Endothelial cell of umbilical vein (primary cell): ENCODE measurements around the gene PRRX1. TPM values are rescaled to one million over a fixed set of nuclear protein-coding genes. Genes with fewer than 3 reads are reported as not detected.

ENCODE experiments used
- BruUV-seq: library from RNA; stranded (reverse); fragments of 400-500 nt; replicated peaks from 2 replicates; lab custom pipeline; 2021; lab: Mats Ljungman, UMichigan
- CTCF ChIA-PET: fragments of 300-600, 350-600 bp; sonication (Branson Sonifier 250); formaldehyde crosslinking; loops from one replicate; lab custom pipeline; 2021; ENCODE audit warnings: antibody characterized with exemption, inconsistent platforms; lab: Charles Lee
- POLR2A ChIA-PET: fragments of 300-600, 350-600 bp; sonication (Branson Sonifier 250); formaldehyde crosslinking; loops from one replicate; lab custom pipeline; 2021; ENCODE audit warnings: antibody characterized with exemption, inconsistent platforms; lab: Charles Lee
- DNase-seq: peaks from one replicate; pipeline ENCODE4 v3.0.0-alpha.2; 2011; ENCODE audit warnings: low read depth, low spot score
- FAIRE-seq: peaks from 2 replicates; lab custom pipeline; 2011; peaks lifted over from hg19 to GRCh38; lab: Jason Lieb, UNC
- H2AFZ ChIP-seq: 2 replicates; pipeline ENCODE4 v1.6.0; 2012; ENCODE audit warnings: low read depth, low read length, control low read depth, inconsistent platforms
- H3K27ac ChIP-seq: 2 replicates; pipeline ENCODE4 v1.5.1; 2011; ENCODE audit warnings: low read depth, mild to moderate bottlenecking, control low read depth, low read length, moderate library complexity; ENCODE audit not compliant: insufficient read depth
- H3K27me3 ChIP-seq, 2 experiments: 2 replicates each; pipeline versions ENCODE4 v1.6.0 to v1.6.1; 2011; ENCODE audit warnings: low read length in 2 of 2, mixed read lengths in 1 of 2; ENCODE audit not compliant: control insufficient read depth in 2 of 2, insufficient read depth in 2 of 2
- H3K36me3 ChIP-seq, 2 experiments: 2 replicates in 1 of 2; 3 replicates in 1 of 2; pipeline ENCODE4 v1.5.1; 2011; ENCODE audit warnings: low read length in 2 of 2, mild to moderate bottlenecking in 1 of 2, moderate library complexity in 1 of 2; ENCODE audit not compliant: control insufficient read depth in 2 of 2, insufficient read depth in 2 of 2; ENCODE audit errors: extremely low read depth in 1 of 2
- H3K4me1 ChIP-seq: 3 replicates; pipeline ENCODE4 v1.5.1; 2011; ENCODE audit warnings: mild to moderate bottlenecking, low read length; ENCODE audit not compliant: control insufficient read depth, insufficient read depth; ENCODE audit errors: extremely low read depth
- H3K4me2 ChIP-seq: 2 replicates; pipeline ENCODE4 v1.6.1; 2011; ENCODE audit warnings: low read length, control low read depth, mixed read lengths; ENCODE audit not compliant: insufficient read depth
- H3K4me3 ChIP-seq, 3 experiments: fragments of 200-600 bp in 1 of 3; sonication (generic), shearing (Covaris generic) in 1 of 3; replicated peaks in 1 of 3; 2 replicates each; pipeline ENCODE4 v1.5.1; 2011 to 2016; ENCODE audit warnings: control low read depth in 3 of 3, low read length in 3 of 3, mild to moderate bottlenecking in 2 of 3, inconsistent platforms in 1 of 3, low read depth in 1 of 3, moderate library complexity in 1 of 3; ENCODE audit not compliant: insufficient read depth in 1 of 3
- H3K79me2 ChIP-seq: 2 replicates; pipeline ENCODE4 v1.6.0; 2012; ENCODE audit warnings: low read length, inconsistent platforms; ENCODE audit not compliant: control insufficient read depth, insufficient read depth
- H3K9ac ChIP-seq: replicated peaks from 2 replicates; pipeline ENCODE3; 2011; ENCODE audit warnings: low read length, control low read depth; ENCODE audit not compliant: insufficient read depth; ENCODE audit errors: extremely low read depth
- H3K9me1 ChIP-seq: replicated peaks from 3 replicates; pipeline ENCODE4 v1.6.0; 2011; ENCODE audit warnings: mild to moderate bottlenecking, low read length; ENCODE audit not compliant: control insufficient read depth, insufficient read depth; ENCODE audit errors: extremely low read depth
- H3K9me3 ChIP-seq: replicated peaks from 2 replicates; pipeline ENCODE4 v1.5.1; 2012; ENCODE audit warnings: low read length, inconsistent platforms; ENCODE audit not compliant: control insufficient read depth, insufficient read depth
- H4K20me1 ChIP-seq: replicated peaks from 2 replicates; pipeline ENCODE3; 2011; ENCODE audit warnings: mild to moderate bottlenecking, low read length; ENCODE audit not compliant: control insufficient read depth, insufficient read depth; ENCODE audit errors: extremely low read depth
- EZH2 ChIP-seq: IDR thresholded peaks from 2 replicates; pipeline ENCODE4 v1.6.1; 2012; ENCODE audit warnings: borderline replicate concordance, low read depth, mild to moderate bottlenecking, moderate library complexity, low read length, inconsistent platforms; ENCODE audit not compliant: severe bottlenecking
- FOS ChIP-seq: IDR thresholded peaks from 2 replicates; pipeline ENCODE4 v1.6.1; 2011; ENCODE audit warnings: mild to moderate bottlenecking, low read length, moderate library complexity, borderline replicate concordance; ENCODE audit not compliant: insufficient read depth
- GATA2 ChIP-seq: IDR thresholded peaks from 2 replicates; pipeline ENCODE4 v1.7.0; 2011; ENCODE audit warnings: low read depth, mild to moderate bottlenecking, moderate library complexity, mixed read lengths, low read length; ENCODE audit not compliant: insufficient read length, insufficient read depth
- JUN ChIP-seq: IDR thresholded peaks from 2 replicates; pipeline ENCODE4 v1.6.1; 2011; ENCODE audit warnings: borderline replicate concordance, low read depth; ENCODE audit not compliant: insufficient read length, insufficient read depth
- MAX ChIP-seq: IDR thresholded peaks from 2 replicates; pipeline ENCODE4 v1.6.1; 2011; ENCODE audit not compliant: insufficient read depth, insufficient read length
- MYC ChIP-seq: IDR thresholded peaks from one replicate; pipeline ENCODE4 v1.6.1; 2011; ENCODE audit warnings: mild to moderate bottlenecking, low read depth, low read length
- POLR2A ChIP-seq: IDR thresholded peaks from 2 replicates; pipeline ENCODE4 v1.6.1; 2012; ENCODE audit warnings: low read depth, mild to moderate bottlenecking, control low read depth, low read length
- POLR2AphosphoS5 ChIP-seq: IDR thresholded peaks from 2 replicates; pipeline ENCODE4 v1.6.1; 2012; ENCODE audit warnings: low read depth, mild to moderate bottlenecking, control low read depth, low read length, moderate library complexity; ENCODE audit not compliant: insufficient read depth
- dilution Hi-C: fragments of 300-500 bp; cut with MboI; formaldehyde crosslinking; loops from one replicate; pipeline ENCODE4 v1.15.0; 2019; ENCODE audit warnings: low sequenced_read_pairs; ENCODE audit not compliant: extremely low pct_ligation_motif_present
- intact Hi-C: fragments of 100-400 bp; cut with micrococcal nuclease; formaldehyde crosslinking; loops from one replicate; pipeline ENCODE4 v1.10.0; 2022
- polyA plus RNA-seq, 4 experiments: library from polyadenylated mRNA; depleted of rRNA in 3 of 4; stranded (reverse) in 3 of 4; unstranded in 1 of 4; fragments of >200 nt; gene quantifications; 2 replicates each; pipeline versions ENCODE4 v1.2.1 to v1.2.3, GENCODE V29; 2011 to 2012; ENCODE audit warnings: missing spikeins in 1 of 4
- total RNA-seq: library from RNA; stranded (reverse); gene quantifications from 2 replicates; pipeline ENCODE4 v1.2.3, GENCODE V29; 2021
- TF ChIP-seq, protein P1 (sequence below), 2 donors: IDR thresholded peaks; 1 replicate in 1 of 2; 2 replicates in 1 of 2; pipeline ENCODE4 v1.5.1; 2011; ENCODE audit warnings: low read length in 2 of 2, mild to moderate bottlenecking in 2 of 2, moderate library complexity in 2 of 2, control low read depth in 1 of 2, inconsistent platforms in 1 of 2, low read depth in 1 of 2; ENCODE audit not compliant: insufficient read depth in 1 of 2; ENCODE audit errors: extremely low read depth in 1 of 2

PRRX1 gene
- total and polyA plus RNA-seq, 2 donors (not counting 3 experiments of a cell fraction or from before 2014, with no cell fraction given) = 0.03 TPM; not detected in 1

DNA sequence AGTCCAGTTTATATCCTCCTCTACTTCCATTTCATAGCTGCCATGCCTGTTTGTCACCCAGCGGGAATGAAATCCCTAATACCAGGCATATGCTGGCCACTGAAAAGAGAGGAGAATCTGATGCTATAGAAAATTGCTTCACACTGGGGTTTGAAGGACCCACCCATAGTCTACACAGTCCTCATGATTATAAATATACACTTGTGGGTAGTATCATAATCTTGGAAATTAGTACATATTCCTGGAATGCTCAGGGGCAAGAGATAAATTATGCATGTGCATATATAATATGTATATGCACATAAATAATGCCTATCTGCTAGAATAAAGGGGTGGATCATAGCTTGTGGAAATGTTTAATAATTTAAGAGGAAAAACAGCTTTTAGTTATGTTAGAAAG, 105.8 kb downstream of the PRRX1 start:
- CTCF ChIA-PET = interaction anchor here (3.3 kb wide), 1 partner anchor 80 kb away, joined by 18 read pairs; no protein-coding TSS in a partner anchor
- TF ChIP-seq POLR2A (no peak), JUN (no peak), GATA2 (no peak), EZH2 (no peak), POLR2AphosphoS5 (no peak), MYC (no peak), FOS (no peak), MAX (no peak)
- TF ChIP-seq, protein P1, sequence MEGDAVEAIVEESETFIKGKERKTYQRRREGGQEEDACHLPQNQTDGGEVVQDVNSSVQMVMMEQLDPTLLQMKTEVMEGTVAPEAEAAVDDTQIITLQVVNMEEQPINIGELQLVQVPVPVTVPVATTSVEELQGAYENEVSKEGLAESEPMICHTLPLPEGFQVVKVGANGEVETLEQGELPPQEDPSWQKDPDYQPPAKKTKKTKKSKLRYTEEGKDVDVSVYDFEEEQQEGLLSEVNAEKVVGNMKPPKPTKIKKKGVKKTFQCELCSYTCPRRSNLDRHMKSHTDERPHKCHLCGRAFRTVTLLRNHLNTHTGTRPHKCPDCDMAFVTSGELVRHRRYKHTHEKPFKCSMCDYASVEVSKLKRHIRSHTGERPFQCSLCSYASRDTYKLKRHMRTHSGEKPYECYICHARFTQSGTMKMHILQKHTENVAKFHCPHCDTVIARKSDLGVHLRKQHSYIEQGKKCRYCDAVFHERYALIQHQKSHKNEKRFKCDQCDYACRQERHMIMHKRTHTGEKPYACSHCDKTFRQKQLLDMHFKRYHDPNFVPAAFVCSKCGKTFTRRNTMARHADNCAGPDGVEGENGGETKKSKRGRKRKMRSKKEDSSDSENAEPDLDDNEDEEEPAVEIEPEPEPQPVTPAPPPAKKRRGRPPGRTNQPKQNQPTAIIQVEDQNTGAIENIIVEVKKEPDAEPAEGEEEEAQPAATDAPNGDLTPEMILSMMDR (IDR thresholded peaks at IDR 0.05; ENCODE audit: extremely low read depth in 1 of 2, insufficient read depth in 1 of 2, low read depth in 1 of 2, low read length in 2 of 2) = no peak
- Histone ChIP-seq H3K79me2 (no peaks in the 10 kb centered on the region), H4K20me1 (no peaks in the 10 kb centered on the region), H3K9ac (no peak overlapping the region), H3K9me3 (no peaks in the 10 kb centered on the region), H3K4me1 (no peaks in the 10 kb centered on the region), H3K4me3 (no peak overlapping the region), H3K36me3 (no peaks in the 10 kb centered on the region), H2AFZ (no peak overlapping the region), H3K4me2 (no peak overlapping the region), H3K27ac (no peak overlapping the region), H3K27me3 (no peaks in the 10 kb centered on the region), H3K9me1 (no peaks in the 10 kb centered on the region)
- dilution Hi-C loops (no loop called here), intact Hi-C loops (loop anchor here (5.0 kb wide), 1 partner anchor 332 kb away; no protein-coding TSS in a partner anchor)
- BruUV-seq = no TSS peak
- DNase-seq (no peak), FAIRE-seq (no peak)
- POLR2A ChIA-PET = no interaction called here
